Sigmoid colon (tissue), 3 donors: ENCODE results near the gene COL15A1.

ENCODE experiments used
- POLR2A ChIP-seq, 2 donors: fragments of 450-650 bp; IDR thresholded peaks; one replicate each; pipeline ENCODE4 v1.6.1; 2016; ENCODE audit warnings: antibody characterized with exemption in 2 of 2, mild to moderate bottlenecking in 2 of 2, moderate library complexity in 2 of 2
- TF ChIP-seq, protein P1 (sequence below), 4 experiments: fragments of 450-650 bp in 3 of 4; fragments of 200-600 bp in 1 of 4; IDR thresholded peaks; one replicate each; pipeline ENCODE4 v1.5.1; 2016 to 2019; ENCODE audit warnings: antibody characterized with exemption in 4 of 4, mild to moderate bottlenecking in 3 of 4, moderate library complexity in 2 of 4

DNA sequence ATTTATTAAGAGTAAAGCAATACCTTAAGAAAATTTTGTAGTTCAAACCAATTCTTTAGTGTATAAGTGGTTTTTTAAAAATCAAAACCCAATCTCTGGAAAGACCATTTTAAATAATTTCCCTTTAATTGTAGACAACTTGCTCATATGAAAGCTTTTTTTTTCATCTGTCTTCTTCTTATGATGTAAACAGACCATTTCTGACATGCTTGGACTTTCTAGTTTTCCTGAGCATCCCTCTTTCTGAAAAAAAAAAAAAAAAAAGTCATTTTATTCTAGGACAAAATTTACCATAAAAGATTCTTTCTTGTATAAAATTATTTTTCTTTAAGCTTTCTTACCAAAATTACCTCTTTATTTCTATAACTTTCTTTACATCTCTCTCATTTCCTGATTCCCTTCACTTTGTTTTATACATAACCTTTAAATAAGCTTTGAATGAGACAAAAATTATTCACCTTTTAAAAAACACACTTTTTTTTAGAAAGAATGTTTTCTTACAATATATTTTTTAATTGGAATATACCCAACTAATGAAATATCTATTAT is 67.5 kb downstream of the COL15A1 start:
- TF ChIP-seq, protein P1, sequence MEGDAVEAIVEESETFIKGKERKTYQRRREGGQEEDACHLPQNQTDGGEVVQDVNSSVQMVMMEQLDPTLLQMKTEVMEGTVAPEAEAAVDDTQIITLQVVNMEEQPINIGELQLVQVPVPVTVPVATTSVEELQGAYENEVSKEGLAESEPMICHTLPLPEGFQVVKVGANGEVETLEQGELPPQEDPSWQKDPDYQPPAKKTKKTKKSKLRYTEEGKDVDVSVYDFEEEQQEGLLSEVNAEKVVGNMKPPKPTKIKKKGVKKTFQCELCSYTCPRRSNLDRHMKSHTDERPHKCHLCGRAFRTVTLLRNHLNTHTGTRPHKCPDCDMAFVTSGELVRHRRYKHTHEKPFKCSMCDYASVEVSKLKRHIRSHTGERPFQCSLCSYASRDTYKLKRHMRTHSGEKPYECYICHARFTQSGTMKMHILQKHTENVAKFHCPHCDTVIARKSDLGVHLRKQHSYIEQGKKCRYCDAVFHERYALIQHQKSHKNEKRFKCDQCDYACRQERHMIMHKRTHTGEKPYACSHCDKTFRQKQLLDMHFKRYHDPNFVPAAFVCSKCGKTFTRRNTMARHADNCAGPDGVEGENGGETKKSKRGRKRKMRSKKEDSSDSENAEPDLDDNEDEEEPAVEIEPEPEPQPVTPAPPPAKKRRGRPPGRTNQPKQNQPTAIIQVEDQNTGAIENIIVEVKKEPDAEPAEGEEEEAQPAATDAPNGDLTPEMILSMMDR (IDR thresholded peaks at IDR 0.05), result no peak
- TF ChIP-seq POLR2A (IDR thresholded peaks at IDR 0.05), result no peak
